GM12801 (cell line): ENCODE data around the gene AOPEP.

ENCODE experiments used
- CTCF ChIP-seq: IDR thresholded peaks from one replicate; pipeline ENCODE4 v1.5.1; 2011; ENCODE audit warnings: control low read depth; ENCODE audit not compliant: insufficient read length; ENCODE audit errors: extremely low read depth

Gene AOPEP

GRCh38 chr9:94734054-94734754, 7.7 kb downstream of the AOPEP start:
- no peak for TF ChIP-seq CTCF

GRCh38 chr9:94736759-94737158, 10.3 kb downstream of the AOPEP start:
- no peak for TF ChIP-seq CTCF

GRCh38 chr9:94740145-94740840, 13.8 kb downstream of the AOPEP start:
- no peak for TF ChIP-seq CTCF

GRCh38 chr9:94741866-94742265, 15.4 kb downstream of the AOPEP start:
- TF ChIP-seq CTCF, result no peak

GRCh38 chr9:94743035-94743954, 16.8 kb downstream of the AOPEP start:
- TF ChIP-seq CTCF, result no peak

- TF ChIP-seq CTCF, result no peak
Observed at GRCh38 chr9:94745806-94746540, 19.5 kb downstream of the AOPEP start.
